Measurements from ENCODE around the gene ZNF749.

The ZNF749 gene

DNA sequence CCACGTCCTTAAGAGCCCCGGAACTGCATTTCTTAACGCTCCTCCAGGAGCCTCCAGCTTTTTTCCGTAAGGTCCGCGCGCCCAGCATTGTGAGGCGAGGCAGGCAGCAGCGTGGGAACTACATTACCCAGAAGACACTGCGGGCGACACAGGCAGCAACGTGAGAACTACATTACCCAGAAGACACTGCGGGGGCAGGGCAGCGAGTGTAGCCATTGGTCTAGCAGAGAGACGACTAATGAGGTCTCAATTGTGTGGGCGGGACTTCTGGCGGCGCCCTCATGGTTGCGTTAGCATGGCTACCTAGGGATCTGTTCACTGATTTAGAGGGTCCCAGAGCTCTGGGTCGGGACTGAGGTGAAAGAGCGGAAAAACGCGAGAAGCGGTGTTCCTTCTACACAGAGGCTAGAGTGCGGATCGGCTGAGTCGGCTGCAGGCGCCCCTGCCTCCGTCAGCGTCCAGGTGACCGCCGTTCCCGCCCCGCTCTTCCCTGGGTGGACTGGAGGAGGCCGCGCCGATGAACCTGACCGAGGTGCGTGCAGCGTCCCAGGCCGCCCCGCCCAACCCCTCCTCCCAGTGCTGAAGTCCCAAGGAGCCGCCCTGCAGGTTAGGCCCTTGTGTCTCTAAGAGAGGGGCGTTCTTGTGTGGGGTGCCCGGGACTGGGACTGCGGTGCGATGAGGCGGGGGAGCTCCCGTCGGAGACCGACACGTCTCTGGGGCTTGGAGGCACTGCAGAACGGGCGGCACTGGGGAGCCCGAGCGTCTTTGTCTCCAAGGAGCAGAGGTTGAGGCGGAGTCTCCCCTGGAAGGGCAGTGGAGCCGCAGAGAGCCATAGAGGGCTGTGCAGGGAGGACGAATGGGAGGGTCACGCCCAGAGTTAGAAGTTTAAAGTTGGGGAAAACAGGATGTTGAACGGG is at the start of gene ZNF749:
ZNF749 (plus strand) TSS at position 264 of the 917 bp plus-strand sequence; CDS start at position 518, 254 bp downstream.
- peak; percentile 91 for DNase-seq (ENCODE audit: low read depth in 1 of 2, low spot score in 1 of 2)

DNA sequence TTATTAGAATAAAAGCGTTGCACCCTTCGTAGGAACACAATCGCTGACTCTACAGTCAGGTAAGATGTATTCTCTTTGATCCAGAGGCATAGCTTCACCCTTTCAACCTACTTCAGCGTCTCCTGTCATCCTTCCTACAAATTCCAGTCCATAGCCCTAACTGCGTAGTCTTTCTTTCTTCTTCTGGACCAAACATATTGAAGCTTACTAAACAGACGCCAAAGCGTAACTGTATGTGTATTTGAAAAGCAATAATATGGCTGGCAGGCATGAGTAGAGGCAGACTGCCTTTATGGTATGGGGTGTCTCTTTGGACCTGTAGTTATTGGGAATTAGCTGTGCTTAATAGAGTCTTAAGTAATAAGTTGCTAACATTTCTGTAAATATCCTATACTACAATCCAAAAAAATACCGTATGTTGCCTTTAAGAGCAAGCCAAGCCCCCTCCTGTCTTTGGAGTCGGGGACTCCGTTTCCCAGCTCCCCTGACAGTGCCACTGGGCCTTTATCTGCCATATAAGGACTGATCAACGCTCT is 45.9 kb upstream of the ZNF749 start:
- no peak for DNase-seq (ENCODE audit: low read depth in 1 of 2, low spot score in 1 of 2)

DNA sequence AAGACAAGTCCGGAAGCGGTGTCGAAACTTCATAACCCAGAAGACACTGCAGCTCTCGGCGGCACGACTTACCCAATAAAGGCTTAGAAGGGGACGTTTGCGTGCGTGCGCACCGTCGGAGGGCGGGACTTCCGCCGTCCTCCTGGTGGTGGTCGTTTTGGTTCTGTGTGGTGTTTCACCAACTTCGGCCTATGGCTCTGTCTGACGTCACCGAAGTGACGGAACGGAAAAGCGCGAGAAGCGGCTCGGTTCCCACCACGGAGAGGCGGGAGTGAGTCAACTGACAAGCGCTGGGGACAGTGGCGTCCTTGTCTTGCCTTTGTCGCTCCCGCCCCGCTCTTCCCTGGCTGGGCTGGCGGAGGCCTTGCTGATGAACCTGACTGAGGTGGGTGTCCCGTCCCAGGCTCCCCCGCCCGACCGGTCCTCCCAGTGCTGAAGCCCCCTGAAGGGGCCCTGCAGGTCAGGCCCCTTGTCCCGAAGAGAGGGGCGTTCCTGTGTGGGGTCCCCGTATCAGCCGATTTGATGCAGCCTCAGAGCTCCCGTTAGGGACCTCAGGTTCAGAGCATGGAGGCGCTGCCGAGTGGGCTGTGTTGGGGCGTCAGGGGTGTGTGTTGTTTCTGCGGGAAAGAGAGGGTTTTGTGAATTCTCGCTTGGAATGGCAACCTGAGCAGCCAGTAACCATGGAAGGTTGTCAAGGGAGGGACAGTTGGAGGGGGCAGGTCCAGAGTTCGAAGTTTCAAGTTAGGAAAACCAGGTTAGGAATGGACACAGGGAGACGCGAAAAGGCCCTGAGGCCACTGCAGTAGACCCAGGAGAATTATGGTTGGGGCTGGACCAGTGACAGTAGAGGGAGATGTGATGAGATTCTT is 45.2 kb upstream of the ZNF749 start, which contains the start of gene ZNF548:
ZNF548 (plus strand) TSS at position 125 of the 869 bp plus-strand sequence; CDS start at position 371, 246 bp downstream.
- DNase-seq (ENCODE audit: low read depth in 1 of 2, low spot score in 1 of 2): peak; percentile 85 to 96

DNA sequence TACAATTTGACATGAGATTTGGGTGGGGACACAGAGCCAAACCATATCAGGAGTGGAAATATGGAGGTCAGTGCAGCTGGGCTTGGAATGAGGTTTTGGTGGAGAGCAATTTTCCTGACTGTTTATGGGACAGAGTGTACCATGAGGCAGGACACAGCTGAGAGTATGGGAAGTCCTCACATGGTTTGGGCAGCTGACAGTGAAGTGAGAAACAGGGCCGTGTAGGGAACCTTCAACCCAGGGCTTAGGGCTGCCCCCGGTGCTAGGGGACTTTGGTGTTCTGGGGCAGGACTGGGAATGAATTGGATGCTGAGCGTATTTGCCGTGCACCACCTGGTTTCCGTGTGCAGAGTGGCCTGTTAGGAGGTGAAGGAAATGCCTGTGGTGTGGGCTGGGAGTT is 39.4 kb upstream of the ZNF749 start:
- DNase-seq (ENCODE audit: low read depth in 1 of 2, low spot score in 1 of 2): no peak

DNA sequence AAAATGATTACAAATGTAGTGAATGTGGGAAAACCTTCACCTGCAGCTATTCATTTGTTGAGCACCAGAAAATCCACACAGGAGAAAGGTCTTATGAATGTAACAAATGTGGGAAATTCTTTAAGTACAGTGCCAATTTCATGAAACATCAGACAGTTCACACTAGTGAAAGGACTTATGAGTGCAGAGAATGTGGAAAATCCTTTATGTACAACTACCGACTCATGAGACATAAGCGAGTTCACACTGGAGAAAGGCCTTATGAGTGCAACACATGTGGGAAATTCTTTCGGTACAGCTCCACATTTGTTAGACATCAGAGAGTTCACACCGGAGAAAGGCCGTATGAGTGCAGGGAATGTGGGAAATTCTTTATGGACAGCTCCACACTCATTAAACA is 36.3 kb upstream of the ZNF749 start:
- DNase-seq (ENCODE audit: low read depth in 1 of 2, low spot score in 1 of 2): no peak

DNA sequence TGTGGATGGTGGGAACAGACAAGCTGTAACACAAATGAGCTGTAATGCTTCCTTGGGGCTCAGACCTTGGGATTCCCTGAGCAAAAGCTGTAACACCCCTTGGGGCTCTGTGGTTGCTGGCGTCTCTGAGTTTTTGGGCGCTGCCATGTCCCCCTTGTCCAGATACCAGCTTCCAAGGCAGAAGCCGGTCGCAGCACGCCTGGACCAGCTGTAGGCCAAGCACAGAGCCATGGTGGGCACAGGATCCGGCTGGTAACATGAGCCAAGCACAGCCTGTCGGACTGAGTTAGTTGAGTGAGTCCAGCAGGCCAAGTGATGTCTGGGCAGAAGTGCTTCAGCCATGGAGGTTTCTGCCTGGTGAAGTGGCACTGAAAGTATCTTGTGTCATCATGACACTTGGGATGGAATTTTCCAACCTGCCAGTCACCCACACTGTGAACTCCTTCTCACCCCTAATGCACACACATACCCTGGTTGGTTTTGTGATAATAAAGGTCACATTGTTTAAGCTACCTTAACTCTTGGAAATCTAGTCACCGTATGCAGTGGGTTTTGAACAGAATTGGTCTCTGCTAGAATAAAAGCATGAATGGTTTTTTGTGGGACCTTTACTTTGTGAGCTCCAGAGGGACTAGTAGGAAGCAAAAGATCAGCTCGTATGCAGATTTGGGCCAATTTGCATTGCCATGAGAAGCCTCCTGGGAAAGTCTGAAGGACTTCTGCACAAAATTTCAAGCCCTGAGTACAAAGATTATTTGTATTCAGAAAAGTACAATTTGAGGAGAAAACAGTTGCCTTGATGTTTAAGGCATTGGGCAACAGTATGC is 31.2 kb upstream of the ZNF749 start:
- DNase-seq (ENCODE audit: low read depth in 1 of 2, low spot score in 1 of 2): no peak

DNA sequence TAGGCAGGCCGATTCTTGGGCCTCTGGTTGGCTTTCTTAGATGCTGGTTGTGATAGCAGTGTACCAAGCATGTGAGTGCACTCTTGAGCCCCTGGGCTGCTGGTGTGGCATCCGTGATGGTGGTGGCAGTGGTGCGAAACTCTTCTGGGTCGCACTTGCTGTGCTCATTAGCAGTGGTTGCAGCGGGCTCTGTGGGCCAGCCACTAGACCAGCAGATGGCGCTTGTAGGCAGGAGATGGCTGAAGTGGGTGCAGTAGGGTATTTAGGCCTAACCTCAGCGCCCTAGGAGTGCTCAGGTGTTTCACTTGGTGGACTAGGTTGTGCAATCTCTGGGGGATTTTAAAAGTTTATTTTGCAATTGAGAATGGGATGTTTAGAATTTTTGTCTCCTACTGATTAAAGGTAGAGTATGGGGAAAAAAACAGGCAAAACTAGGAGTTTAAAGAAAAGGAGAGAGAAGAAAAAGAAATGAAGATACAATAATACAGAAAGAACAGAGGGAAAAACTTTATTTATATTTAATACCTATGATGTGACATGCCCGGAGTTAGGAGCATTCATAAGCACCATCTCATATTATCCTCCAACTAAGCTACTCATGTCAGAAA is 28.5 kb upstream of the ZNF749 start:
- peak; percentile 37 to 49 for DNase-seq (ENCODE audit: low read depth in 1 of 2, low spot score in 1 of 2)

DNA sequence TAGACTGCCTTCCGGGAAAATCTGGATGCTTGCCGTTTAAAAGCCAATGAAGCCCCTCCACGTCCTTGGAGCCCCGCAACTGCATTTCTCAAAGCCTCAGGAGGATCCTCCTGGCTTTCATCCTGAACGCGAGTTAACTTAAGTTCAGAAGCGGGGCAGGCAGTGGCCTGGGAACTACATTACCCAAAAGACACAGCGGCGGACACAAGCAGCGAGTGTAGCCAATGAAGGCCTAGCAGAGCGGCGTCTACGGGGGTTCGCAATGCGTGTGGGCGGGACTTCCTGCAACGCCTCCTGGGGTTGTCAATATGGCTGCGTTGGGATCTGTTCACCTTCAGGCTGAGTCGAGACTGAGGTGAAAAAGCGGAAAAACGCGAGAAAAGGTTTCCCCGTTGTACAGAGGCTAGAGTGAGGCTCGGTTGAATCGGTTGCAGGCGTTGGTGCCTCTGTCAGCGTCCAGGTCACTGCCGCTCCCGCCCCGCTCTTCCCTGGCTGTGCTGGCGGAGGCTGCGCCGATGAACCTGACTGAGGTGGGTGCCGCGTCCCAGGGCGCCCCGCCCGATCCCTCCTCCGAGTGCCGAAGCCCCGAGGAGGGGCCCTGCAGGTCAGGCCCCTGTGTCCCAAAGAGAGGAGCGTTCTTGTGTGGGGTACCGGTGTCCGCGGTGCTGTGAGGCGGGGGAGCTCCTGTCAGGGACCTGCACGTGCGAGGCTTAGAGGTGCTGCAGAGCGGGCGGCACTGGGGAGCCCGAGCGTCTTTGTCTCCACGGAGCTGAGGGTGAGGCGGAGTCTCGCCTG is 24.1 kb upstream of the ZNF749 start, which contains the start of gene ZNF17:
ZNF17 (plus strand) TSS at position 285 of the 795 bp plus-strand sequence. CDS start 2,455 bp downstream, outside the sequence.
- peak; percentile 81 to 84 for DNase-seq (ENCODE audit: low read depth in 1 of 2, low spot score in 1 of 2)

DNA sequence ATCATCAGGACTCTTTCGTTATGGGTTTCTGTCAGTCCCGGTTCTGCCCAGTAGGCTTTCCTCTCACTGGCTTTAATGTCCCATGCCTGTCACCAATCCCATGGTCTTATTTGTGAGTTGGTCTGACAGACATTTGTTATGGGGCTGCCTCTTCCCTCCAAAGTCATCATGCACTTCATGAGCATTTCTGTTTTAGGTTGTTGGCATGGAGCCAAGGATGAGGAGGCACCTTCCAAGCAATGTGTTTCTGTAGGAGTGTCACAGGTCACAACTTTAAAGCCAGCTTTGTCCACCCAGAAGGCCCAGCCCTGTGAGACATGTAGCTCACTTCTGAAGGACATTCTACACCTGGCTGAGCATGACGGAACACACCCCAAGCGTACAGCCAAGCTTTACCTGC is 15.7 kb upstream of the ZNF749 start:
- DNase-seq (ENCODE audit: low read depth in 1 of 2, low spot score in 1 of 2): no peak

DNA sequence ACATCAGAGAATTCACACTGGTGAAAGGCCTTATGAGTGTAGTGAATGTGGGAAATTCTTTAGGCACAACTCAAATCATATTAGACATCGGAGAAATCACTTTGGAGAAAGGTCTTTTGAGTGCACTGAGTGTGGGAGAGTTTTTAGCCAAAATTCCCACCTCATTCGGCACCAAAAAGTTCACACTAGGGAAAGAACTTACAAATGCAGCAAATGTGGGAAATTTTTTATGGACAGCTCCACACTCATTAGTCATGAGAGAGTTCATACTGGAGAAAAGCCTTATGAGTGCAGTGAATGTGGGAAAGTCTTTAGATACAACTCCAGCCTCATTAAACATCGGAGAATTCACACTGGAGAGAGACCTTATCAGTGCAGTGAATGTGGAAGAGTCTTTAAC is 14.1 kb upstream of the ZNF749 start:
- DNase-seq (ENCODE audit: low read depth in 1 of 2, low spot score in 1 of 2): no peak

DNA sequence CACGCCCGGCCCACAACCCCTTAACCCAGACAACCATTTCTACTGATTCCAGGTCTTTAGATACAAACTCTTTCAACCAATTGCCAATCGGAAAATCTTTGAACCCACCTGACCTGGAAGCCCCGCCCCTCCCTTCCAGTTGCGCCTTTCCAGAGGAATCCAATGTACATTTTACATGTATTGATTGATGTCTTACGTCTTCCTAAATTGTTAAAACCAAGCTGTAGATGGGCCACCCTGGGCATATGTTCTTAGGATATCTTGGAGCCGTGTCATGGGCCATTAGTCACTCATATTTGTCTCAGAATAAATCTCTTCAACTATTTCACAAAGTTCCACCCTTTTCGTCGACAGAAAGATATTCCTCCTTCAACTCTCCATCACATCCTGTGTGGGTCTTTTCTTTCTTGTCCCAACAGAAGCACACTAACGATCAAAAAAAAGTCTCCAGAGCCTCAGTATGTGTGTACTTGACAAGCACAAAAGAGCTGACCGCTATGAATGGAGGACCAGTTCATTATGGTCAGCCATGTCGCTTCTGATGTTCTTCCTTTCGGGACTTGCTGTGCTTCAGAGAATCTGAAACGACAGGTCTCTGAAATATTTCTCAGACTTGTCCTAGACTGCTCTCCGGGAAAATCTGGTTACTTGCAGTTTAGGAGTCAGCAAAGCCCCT is 601 bp upstream of the ZNF749 start:
- no peak for DNase-seq (ENCODE audit: low read depth in 1 of 2, low spot score in 1 of 2)

DNA sequence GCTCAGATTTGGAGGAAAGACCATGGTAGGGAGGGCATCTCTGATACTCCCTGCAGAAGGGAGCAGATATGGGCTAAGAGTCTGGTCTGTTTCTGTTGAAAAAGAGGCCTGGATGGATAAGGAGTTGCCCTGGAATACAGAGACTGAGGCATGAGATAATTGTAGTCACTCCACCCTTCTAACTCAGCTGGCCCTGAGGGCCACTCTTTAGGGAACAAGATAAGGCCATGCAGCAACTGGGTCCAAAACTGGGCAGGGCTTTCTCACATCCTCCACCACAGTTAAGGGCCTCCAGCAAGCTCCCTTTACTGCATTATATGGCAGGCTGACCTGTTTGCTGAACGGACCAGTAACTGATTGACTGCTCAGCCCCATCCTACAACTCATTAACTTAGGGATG is 1.3 kb downstream of the ZNF749 start:
- DNase-seq (ENCODE audit: low read depth in 1 of 2, low spot score in 1 of 2): no peak

DNA sequence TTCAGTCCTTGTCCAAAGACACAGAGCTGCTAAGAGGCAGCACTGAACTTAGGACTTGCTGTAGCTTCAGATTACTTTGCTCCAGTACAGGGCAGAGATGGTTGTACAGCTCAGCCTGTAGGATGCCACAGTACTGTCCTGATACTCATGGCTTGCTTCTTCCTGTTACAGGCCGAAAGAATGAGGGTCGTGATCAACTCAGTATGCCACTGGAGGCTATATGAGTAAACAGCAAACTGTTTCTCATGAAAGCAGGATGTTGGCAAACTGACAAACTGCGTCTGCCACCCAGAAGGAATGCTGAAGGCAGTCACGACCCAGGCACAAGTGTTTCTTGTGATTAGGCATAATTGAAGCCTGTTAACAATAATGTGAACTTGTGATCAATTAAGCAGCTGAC is 2.8 kb downstream of the ZNF749 start:
- no peak for DNase-seq (ENCODE audit: low read depth in 1 of 2, low spot score in 1 of 2)

DNA sequence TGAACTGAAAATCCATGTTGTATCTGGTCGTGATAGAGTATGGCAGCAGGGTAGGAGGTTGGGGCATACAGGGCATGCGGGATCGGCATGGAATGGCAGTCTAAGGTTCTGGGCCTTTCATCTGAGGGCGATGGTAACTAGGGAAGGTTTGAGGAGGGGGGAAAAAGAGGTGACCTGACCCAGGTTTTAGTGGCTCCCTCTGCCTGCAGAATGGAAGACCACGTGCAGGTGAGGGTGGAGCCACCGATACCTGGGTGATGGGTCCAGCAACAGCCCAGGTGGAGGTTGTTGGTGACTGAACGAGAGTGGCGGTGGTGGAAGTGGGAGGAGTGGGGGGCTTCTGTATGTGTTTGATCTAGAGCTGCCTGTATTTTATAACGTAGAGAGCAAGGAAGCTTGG is 3.8 kb downstream of the ZNF749 start:
- DNase-seq (ENCODE audit: low read depth in 1 of 2, low spot score in 1 of 2): no peak

DNA sequence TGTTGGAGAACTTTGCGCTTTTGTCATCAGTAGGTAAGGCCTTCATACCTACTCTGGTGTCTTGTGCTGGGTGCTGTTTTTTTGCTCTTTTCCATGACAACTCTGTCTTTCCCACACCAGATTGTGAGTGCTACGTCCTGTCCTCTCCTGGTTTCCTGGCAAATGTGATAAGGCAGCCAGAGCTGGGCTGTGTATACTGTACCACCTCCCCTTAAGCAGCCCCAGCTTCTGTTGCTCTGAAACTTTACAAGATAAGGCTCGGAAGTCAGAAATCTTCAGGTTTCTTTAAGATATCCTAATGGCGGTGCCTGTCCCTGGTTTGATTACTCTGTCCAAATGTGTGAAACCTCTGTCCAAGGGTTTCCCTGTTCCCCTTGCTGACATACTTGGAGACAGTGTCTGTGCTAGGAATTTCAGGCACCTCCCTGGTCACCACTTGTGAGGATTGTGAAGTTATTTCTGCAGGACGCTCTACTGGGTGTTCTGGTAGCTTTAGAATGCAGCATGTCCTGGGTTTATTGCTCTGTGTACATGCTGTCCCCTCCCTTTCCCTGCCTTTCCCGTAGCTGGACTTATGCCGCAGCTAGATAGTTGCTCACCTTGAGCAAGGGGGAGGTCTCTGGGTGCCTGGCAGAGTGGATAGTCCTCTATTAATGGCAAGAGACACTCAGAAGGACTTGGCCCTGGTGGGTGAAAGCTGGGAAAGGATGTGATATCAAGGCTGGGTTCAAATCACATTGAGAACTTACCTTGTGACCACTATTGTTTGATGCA is 7.0 kb downstream of the ZNF749 start:
- no peak for DNase-seq (ENCODE audit: low read depth in 1 of 2, low spot score in 1 of 2)

DNA sequence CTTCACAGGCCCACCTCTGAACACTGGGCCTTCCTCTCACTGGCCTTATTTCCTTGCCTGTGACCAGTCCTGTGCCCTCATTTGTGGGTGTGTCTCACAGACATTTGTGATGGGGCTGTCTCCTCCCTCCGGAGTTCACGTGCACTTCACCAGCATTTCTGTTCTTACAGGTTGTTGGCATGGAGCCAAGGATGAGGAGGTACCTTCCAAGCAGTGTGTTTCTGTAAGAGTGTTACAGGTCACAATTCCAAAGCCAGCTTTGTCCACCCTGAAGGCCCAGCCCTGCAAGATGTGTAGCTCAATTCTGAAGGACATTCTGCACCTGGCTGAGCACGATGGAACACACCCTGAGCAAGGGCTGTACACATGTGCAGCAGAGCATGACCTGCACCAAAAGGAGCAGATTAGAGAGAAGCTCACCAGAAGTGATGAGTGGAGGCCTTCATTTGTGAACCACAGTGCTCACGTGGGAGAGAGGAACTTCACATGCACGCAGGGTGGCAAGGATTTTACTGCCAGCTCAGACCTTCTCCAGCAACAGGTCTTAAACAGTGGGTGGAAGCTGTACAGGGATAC is 8.1 kb downstream of the ZNF749 start:
- no peak for DNase-seq (ENCODE audit: low read depth in 1 of 2, low spot score in 1 of 2)

DNA sequence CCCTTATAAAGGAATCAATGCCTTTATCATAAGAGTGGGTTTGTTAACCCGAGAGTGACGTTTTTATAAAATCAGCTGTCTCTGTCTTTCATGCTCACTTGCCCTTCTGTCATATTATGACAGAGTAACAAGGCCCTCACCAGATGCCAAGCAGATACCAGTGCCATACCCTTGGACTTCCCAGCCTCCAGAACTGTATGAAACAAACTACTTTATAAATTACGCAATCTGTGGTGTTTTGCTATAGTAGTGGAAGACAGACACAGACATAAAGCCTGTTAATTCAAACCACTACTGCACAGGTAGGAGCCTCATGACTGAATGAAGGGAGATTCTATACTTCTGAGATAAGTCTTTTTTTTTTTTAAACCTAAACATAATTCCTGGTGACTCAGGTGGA is 17.2 kb downstream of the ZNF749 start:
- no peak for DNase-seq (ENCODE audit: low read depth in 1 of 2, low spot score in 1 of 2)
